Neural progenitor cell (in vitro differentiated cells): ENCODE data around the gene TBC1D1. TPM values are rescaled to one million over a fixed set of nuclear protein-coding genes. Genes with fewer than 3 reads are reported as not detected.

Source experiments
- DNase-seq: peaks from one replicate; pipeline ENCODE4 v3.0.0-alpha.2; 2016; ENCODE audit warnings: low spot score
- H2AFZ ChIP-seq: fragments of 200-600 bp; sonication (generic); replicated peaks from 2 replicates; pipeline ENCODE4 v1.6.1; 2016; ENCODE audit warnings: antibody characterized with exemption
- H3F3A ChIP-seq: fragments of 200-600 bp; sonication (generic); 2 replicates; pipeline ENCODE4 v1.6.1; 2016; ENCODE audit warnings: antibody characterized with exemption, low read depth
- H3K27ac ChIP-seq: fragments of 200-600 bp; sonication (generic); 2 replicates; pipeline ENCODE4 v1.5.1; 2016; ENCODE audit warnings: mild to moderate bottlenecking
- H3K27me3 ChIP-seq: fragments of 200-600 bp; sonication (generic); 2 replicates; pipeline ENCODE4 v1.6.1; 2016; ENCODE audit warnings: mild to moderate bottlenecking, moderate library complexity
- H3K36me3 ChIP-seq: fragments of 200-600 bp; sonication (generic); 2 replicates; pipeline ENCODE4 v1.5.1; 2016
- H3K4me1 ChIP-seq: fragments of 200-600 bp; sonication (generic); 2 replicates; pipeline ENCODE4 v1.6.1; 2016; ENCODE audit warnings: mixed run types
- H3K4me2 ChIP-seq: fragments of 200-600 bp; sonication (generic); 2 replicates; pipeline ENCODE4 v1.6.1; 2016
- H3K4me3 ChIP-seq: fragments of 200-600 bp; sonication (generic); 2 replicates; pipeline ENCODE4 v1.5.1; 2016
- H3K79me2 ChIP-seq: fragments of 200-600 bp; sonication (generic); 2 replicates; pipeline ENCODE4 v1.6.1; 2016; ENCODE audit warnings: low read depth
- H3K9ac ChIP-seq: fragments of 200-600 bp; sonication (generic); 2 replicates; pipeline ENCODE4 v1.6.1; 2016
- H3K9me3 ChIP-seq: fragments of 200-600 bp; sonication (generic); 2 replicates; pipeline ENCODE4 v1.5.1; 2016; ENCODE audit warnings: low read depth
- H4K20me1 ChIP-seq: fragments of 200-600 bp; sonication (generic); 2 replicates; pipeline ENCODE4 v1.6.1; 2016; ENCODE audit warnings: low read depth
- H3K27ac Mint-ChIP-seq: 3 replicates; pipeline ENCODE4 v1.8.0; 2021; ENCODE audit warnings: mixed read lengths
- H3K27me3 Mint-ChIP-seq: 2 replicates; pipeline ENCODE4 v1.8.0; 2022; ENCODE audit warnings: low read depth, mild to moderate bottlenecking, inconsistent platforms, moderate library complexity, mixed read lengths; ENCODE audit not compliant: insufficient read depth
- H3K36me3 Mint-ChIP-seq: 3 replicates; pipeline ENCODE4 v1.8.0; 2021; ENCODE audit warnings: mixed read lengths
- H3K4me1 Mint-ChIP-seq: 3 replicates; pipeline ENCODE4 v1.8.0; 2021; ENCODE audit warnings: mixed read lengths
- H3K4me3 Mint-ChIP-seq: 3 replicates; pipeline ENCODE4 v1.8.0; 2021; ENCODE audit warnings: mild to moderate bottlenecking, moderate library complexity, mixed read lengths
- H3K9me3 Mint-ChIP-seq: 3 replicates; pipeline ENCODE4 v1.8.0; 2020; ENCODE audit warnings: mixed read lengths
- CTCF ChIP-seq: fragments of 200-600 bp; sonication (generic); IDR thresholded peaks from 2 replicates; pipeline ENCODE4 v1.5.1; 2017; ENCODE audit warnings: antibody characterized with exemption, mild to moderate bottlenecking
- EZH2 ChIP-seq: fragments of 200-600 bp; sonication (generic); IDR thresholded peaks from 2 replicates; pipeline ENCODE4 v1.6.1; 2017; ENCODE audit warnings: antibody characterized with exemption, mild to moderate bottlenecking, moderate library complexity
- EZH2phosphoT487 ChIP-seq: fragments of 200-600 bp; sonication (generic); IDR thresholded peaks from 2 replicates; pipeline ENCODE4 v1.6.1; 2017; ENCODE audit warnings: antibody characterized with exemption
- total RNA-seq: library from RNA; depleted of rRNA; stranded (reverse); fragments of >200 nt; gene quantifications from 2 replicates; pipeline ENCODE4 v1.2.3, GENCODE V29; 2015; ENCODE audit warnings: low replicate concordance

The TBC1D1 gene
- total RNA-seq, 1 donor from 2014 or later, result 208 TPM

- H3K9ac ChIP-seq, result no peak overlapping the region
- H3K27ac Mint-ChIP-seq, result no peak overlapping the region
- TF ChIP-seq EZH2phosphoT487, result no peak
- no peak for TF ChIP-seq CTCF
- no peak for TF ChIP-seq EZH2
These were observed 229.9 kb downstream of the TBC1D1 start for GRCh38 chr4:38120772-38121171.

GRCh38 chr4:38122060-38122459 lies 231.2 kb downstream of the TBC1D1 start:
- peak; percentile 40 for DNase-seq
- no peak overlapping the region for H3K9ac ChIP-seq
- peaks cover 21% of the 10 kb centered on the region for H4K20me1 ChIP-seq
- H3K79me2 ChIP-seq, result no peaks in the 10 kb centered on the region
- Mint-ChIP-seq H3K4me3 (no peak overlapping the region), H3K27ac (no peak overlapping the region), H3K9me3 (no peaks in the 10 kb centered on the region), H3K4me1 (peaks cover 42% of the 10 kb centered on the region), H3K36me3 (peaks cover 29% of the 10 kb centered on the region), H3K27me3 (peaks cover 8% of the 10 kb centered on the region)
- H3K27ac ChIP-seq, result peak overlapping the region; percentile 2
- TF ChIP-seq EZH2 (no peak), EZH2phosphoT487 (no peak), CTCF (no peak)
- H3K9me3 ChIP-seq, result no peaks in the 10 kb centered on the region
- H3K4me2 ChIP-seq, result peak overlapping the region; percentile 48
- H3K36me3 ChIP-seq, result no peaks in the 10 kb centered on the region
- H3K4me3 ChIP-seq, result no peak overlapping the region
- no peaks in the 10 kb centered on the region for H3K27me3 ChIP-seq
- H3K4me1 ChIP-seq, result peaks cover 38% of the 10 kb centered on the region
- no peak overlapping the region for H2AFZ ChIP-seq
- peaks cover 31% of the 10 kb centered on the region for H3F3A ChIP-seq

More at GRCh38 chr4:38120772-38121171, 229.9 kb downstream of the TBC1D1 start:
- no peaks in the 10 kb centered on the region for H3K9me3 ChIP-seq
- H3K27me3 Mint-ChIP-seq, result peaks cover 8% of the 10 kb centered on the region
- H2AFZ ChIP-seq, result no peak overlapping the region
- H3K4me3 ChIP-seq, result no peak overlapping the region
- no peak overlapping the region for H3K4me2 ChIP-seq
- no peaks in the 10 kb centered on the region for H3K36me3 ChIP-seq
- H3K4me1 Mint-ChIP-seq, result peaks cover 49% of the 10 kb centered on the region
- peaks cover 31% of the 10 kb centered on the region for H3F3A ChIP-seq
- no peaks in the 10 kb centered on the region for H3K79me2 ChIP-seq
- H3K4me1 ChIP-seq, result peaks cover 38% of the 10 kb centered on the region
- no peak overlapping the region for H3K27ac ChIP-seq
- no peak for DNase-seq
- H3K4me3 Mint-ChIP-seq, result peak overlapping the region; percentile 14
- peaks cover 21% of the 10 kb centered on the region for H4K20me1 ChIP-seq
- no peaks in the 10 kb centered on the region for H3K27me3 ChIP-seq
- no peaks in the 10 kb centered on the region for H3K9me3 Mint-ChIP-seq
- peaks cover 36% of the 10 kb centered on the region for H3K36me3 Mint-ChIP-seq

GRCh38 chr4:38123555-38123954 lies 232.7 kb downstream of the TBC1D1 start:
- Mint-ChIP-seq H3K4me3 (no peak overlapping the region), H3K9me3 (no peaks in the 10 kb centered on the region), H3K36me3 (peaks cover 16% of the 10 kb centered on the region), H3K4me1 (peaks cover 53% of the 10 kb centered on the region), H3K27me3 (peaks cover 8% of the 10 kb centered on the region), H3K27ac (no peak overlapping the region)
- peaks cover 21% of the 10 kb centered on the region for H4K20me1 ChIP-seq
- no peaks in the 10 kb centered on the region for H3K79me2 ChIP-seq
- no peaks in the 10 kb centered on the region for H3K27me3 ChIP-seq
- no peak for DNase-seq
- peaks cover 44% of the 10 kb centered on the region for H3K4me1 ChIP-seq
- peak overlapping the region; percentile 27 for H3K4me2 ChIP-seq
- peaks cover 31% of the 10 kb centered on the region for H3F3A ChIP-seq
- H3K27ac ChIP-seq, result peak overlapping the region; percentile 17
- no peaks in the 10 kb centered on the region for H3K36me3 ChIP-seq
- TF ChIP-seq EZH2phosphoT487 (no peak), CTCF (no peak), EZH2 (no peak)
- no peak overlapping the region for H2AFZ ChIP-seq
- no peak overlapping the region for H3K9ac ChIP-seq
- H3K4me3 ChIP-seq, result no peak overlapping the region
- no peaks in the 10 kb centered on the region for H3K9me3 ChIP-seq
